Measurements from ENCODE around the gene LRRK1. TPM values are rescaled to one million over a fixed set of nuclear protein-coding genes. Genes with fewer than 3 reads are reported as not detected.
A peak's percentile ranks its signal among the peaks of the same experiment; 100 is the strongest.

Gene LRRK1
- total and polyA plus RNA-seq, 12 donors: 1.5 to 8.1 (median 2.0) TPM

- Histone ChIP-seq H3K27ac (peak overlapping the region in 2 of 10 donors; percentile 31 to 48), H3K4me3 (peak overlapping the region; percentile 23 to 62 (median 54)), H3K36me3 (peaks cover 0 to 37% (median 0%) of the 10 kb centered on the region in 9 donors), H3K4me1 (peaks cover 2 to 23% (median 17%) of the 10 kb centered on the region in 9 donors), H3K9me3 (peaks cover 0 to 9% (median 0%) of the 10 kb centered on the region in 11 donors), H3K27me3 (no peaks in the 10 kb centered on the region)
- intact Hi-C loops (cut with DNase I): loop anchor here in 7 of 10 donors (1.0 to 10.0 kb wide), 7 partner anchors 90 to 656 kb away; partner anchors contain the start of gene LRRK1 (in 2 of the 7)
- peak; percentile 95 to 99 (median 98) for TF ChIP-seq CTCF (IDR thresholded peaks at IDR 0.05)
- peak; percentile 77 to 85 for DNase-seq
- ATAC-seq: peak; percentile 83 to 89 (median 86)
- WGBS, 2 donors: 28 to 30% methylated on average over 48 of the region's 48 CpGs
These were observed 89.3 kb downstream of the LRRK1 start for GRCh38 chr15:101008158-101009139.

- ATAC-seq (no peak), DNase-seq (peak in 1 of 2 donors; percentile 2)
- no peak for TF ChIP-seq CTCF (IDR thresholded peaks at IDR 0.05)
- Histone ChIP-seq H3K4me1 (peaks cover 2 to 23% (median 17%) of the 10 kb centered on the region in 9 donors), H3K27me3 (no peaks in the 10 kb centered on the region), H3K4me3 (no peak overlapping the region), H3K27ac (no peak overlapping the region), H3K9me3 (peaks cover 0 to 9% (median 0%) of the 10 kb centered on the region in 11 donors), H3K36me3 (peaks cover 0 to 41% (median 0%) of the 10 kb centered on the region in 9 donors)
- WGBS, 2 donors: 88 to 97% methylated on average over 2 of the region's 2 CpGs
- intact Hi-C loops (cut with DNase I): loop anchor here in 7 of 10 donors (2.0 to 10.0 kb wide), 5 partner anchors 92 to 657 kb away; partner anchors contain the start of gene LRRK1 (in 2 of the 7)
These were observed 90.0 kb downstream of the LRRK1 start for GRCh38 chr15:101009176-101009575.

GRCh38 chr15:101010781-101011180 is 91.6 kb downstream of the LRRK1 start:
- WGBS, 2 donors: 88% methylated on average over 6 of the region's 6 CpGs

More at GRCh38 chr15:101010781-101011180, 91.6 kb downstream of the LRRK1 start:
- no peak overlapping the region for H3K27ac ChIP-seq
- H3K4me3 ChIP-seq: no peak overlapping the region
- intact Hi-C loops (cut with DNase I): loop anchor here in 4 of 10 donors (5.0 to 10.0 kb wide), 2 partner anchors 74 to 82 kb away; no protein-coding TSS in a partner anchor
- no peaks in the 10 kb centered on the region for H3K9me3 ChIP-seq
- no peaks in the 10 kb centered on the region for H3K27me3 ChIP-seq
- H3K36me3 ChIP-seq: peaks cover 0 to 51% (median 0%) of the 10 kb centered on the region in 9 donors
- ATAC-seq (no peak), DNase-seq (peak in 1 of 2 donors; percentile 2)
- peaks cover 2 to 31% (median 24%) of the 10 kb centered on the region in 9 donors for H3K4me1 ChIP-seq
- TF ChIP-seq CTCF (IDR thresholded peaks at IDR 0.05): no peak

All from heart right ventricle (tissue), 16 donors.